Activated CD4-positive, alpha-beta T cell treated with anti-CD3 and anti-CD28 coated beads, Interleukin-10, Interleukin-2, amounts not matched to agents 100 ng/mL and 50 ng/mL, durations not matched to agents 16 hours and 8 hours (primary cell): ENCODE data around the gene PKM.

Experiments
- DNase-seq: peaks from one replicate; pipeline ENCODE4 v3.0.0-alpha.2; 2020

PKM gene

GRCh38 chr15:72233769-72234168 lies 2.8 kb upstream of the PKM start:
- DNase-seq, result no peak

GRCh38 chr15:72231833-72232478 lies 966 bp upstream of the PKM start:
- DNase-seq, result peak; percentile 79

- peak; percentile 92 for DNase-seq
Observed at GRCh38 chr15:72230197-72231065, 559 bp downstream of the PKM start.

GRCh38 chr15:72229947-72230196 lies 1.1 kb downstream of the PKM start:
- no peak for DNase-seq

- peak; percentile 62 for DNase-seq
Observed at GRCh38 chr15:72229076-72229946, 1.7 kb downstream of the PKM start.

GRCh38 chr15:72227720-72228119 lies 3.3 kb downstream of the PKM start:
- peak; percentile 48 for DNase-seq

- DNase-seq, result peak; percentile 91
Observed at GRCh38 chr15:72227192-72227586, 3.8 kb downstream of the PKM start.

- no peak for DNase-seq
Observed at GRCh38 chr15:72223278-72223677, 7.7 kb downstream of the PKM start.

- no peak for DNase-seq
Observed at GRCh38 chr15:72222393-72222792, 8.6 kb downstream of the PKM start.

- DNase-seq, result no peak
Observed at GRCh38 chr15:72220687-72221086, 10.3 kb downstream of the PKM start.

GRCh38 chr15:72217216-72217615 lies 13.8 kb downstream of the PKM start:
- no peak for DNase-seq

- DNase-seq, result no peak
Observed at GRCh38 chr15:72216079-72216478, 14.9 kb downstream of the PKM start.

- DNase-seq, result no peak
Observed at GRCh38 chr15:72207558-72208085, 23.4 kb downstream of the PKM start.

- DNase-seq, result no peak
Observed at GRCh38 chr15:72206677-72207000, 24.4 kb downstream of the PKM start.

GRCh38 chr15:72205896-72206676 lies 24.9 kb downstream of the PKM start:
- no peak for DNase-seq

GRCh38 chr15:72205273-72205672 lies 25.7 kb downstream of the PKM start:
- DNase-seq, result no peak

- no peak for DNase-seq
Observed at GRCh38 chr15:72203507-72203837, 27.5 kb downstream of the PKM start.

GRCh38 chr15:72202801-72203506 lies 28.0 kb downstream of the PKM start:
- no peak for DNase-seq

- no peak for DNase-seq
Observed at GRCh38 chr15:72202302-72202701, 28.7 kb downstream of the PKM start.

GRCh38 chr15:72201391-72201921 lies 29.5 kb downstream of the PKM start:
- no peak for DNase-seq

- no peak for DNase-seq
Observed at GRCh38 chr15:72200395-72201237, 30.4 kb downstream of the PKM start.
